ENCODE measurements around the gene GHRH. TPM values are rescaled to one million over a fixed set of nuclear protein-coding genes. Genes with fewer than 3 reads are reported as not detected.

GHRH gene, protein sequence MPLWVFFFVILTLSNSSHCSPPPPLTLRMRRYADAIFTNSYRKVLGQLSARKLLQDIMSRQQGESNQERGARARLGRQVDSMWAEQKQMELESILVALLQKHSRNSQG
- total RNA-seq: not detected

DNA sequence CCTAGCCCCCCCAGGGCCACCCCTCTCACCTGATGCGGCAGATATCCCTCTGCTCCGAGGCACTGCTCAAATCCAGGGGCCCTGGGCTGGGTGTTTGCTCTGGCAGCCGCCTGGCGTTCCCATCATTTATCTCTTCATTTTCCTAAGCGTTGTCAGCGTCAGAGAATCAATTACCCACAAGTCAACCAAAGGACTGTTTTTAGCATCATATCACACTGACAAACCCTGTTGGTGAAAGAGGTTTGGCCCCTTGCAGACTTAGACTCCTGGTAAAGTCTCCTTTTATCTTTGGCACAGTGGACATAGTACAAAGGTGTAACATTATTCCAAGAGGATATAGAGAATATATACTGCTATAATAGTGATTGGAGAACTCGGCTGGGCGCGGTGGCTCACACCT, at the start of gene GHRH:
Gene GHRH, minus strand, starts transcription at position 101 of the 400 bp plus-strand sequence. CDS start 4,925 bp downstream, outside the sequence.
- no peak for DNase-seq

- no peak for DNase-seq
Measured at GRCh38 chr20:37310951-37311350, 49.3 kb upstream of the GHRH start.

- DNase-seq: no peak
Measured at GRCh38 chr20:37309936-37310590, 48.4 kb upstream of the GHRH start.

- DNase-seq: no peak
Measured at GRCh38 chr20:37309290-37309689, 47.7 kb upstream of the GHRH start.

DNA sequence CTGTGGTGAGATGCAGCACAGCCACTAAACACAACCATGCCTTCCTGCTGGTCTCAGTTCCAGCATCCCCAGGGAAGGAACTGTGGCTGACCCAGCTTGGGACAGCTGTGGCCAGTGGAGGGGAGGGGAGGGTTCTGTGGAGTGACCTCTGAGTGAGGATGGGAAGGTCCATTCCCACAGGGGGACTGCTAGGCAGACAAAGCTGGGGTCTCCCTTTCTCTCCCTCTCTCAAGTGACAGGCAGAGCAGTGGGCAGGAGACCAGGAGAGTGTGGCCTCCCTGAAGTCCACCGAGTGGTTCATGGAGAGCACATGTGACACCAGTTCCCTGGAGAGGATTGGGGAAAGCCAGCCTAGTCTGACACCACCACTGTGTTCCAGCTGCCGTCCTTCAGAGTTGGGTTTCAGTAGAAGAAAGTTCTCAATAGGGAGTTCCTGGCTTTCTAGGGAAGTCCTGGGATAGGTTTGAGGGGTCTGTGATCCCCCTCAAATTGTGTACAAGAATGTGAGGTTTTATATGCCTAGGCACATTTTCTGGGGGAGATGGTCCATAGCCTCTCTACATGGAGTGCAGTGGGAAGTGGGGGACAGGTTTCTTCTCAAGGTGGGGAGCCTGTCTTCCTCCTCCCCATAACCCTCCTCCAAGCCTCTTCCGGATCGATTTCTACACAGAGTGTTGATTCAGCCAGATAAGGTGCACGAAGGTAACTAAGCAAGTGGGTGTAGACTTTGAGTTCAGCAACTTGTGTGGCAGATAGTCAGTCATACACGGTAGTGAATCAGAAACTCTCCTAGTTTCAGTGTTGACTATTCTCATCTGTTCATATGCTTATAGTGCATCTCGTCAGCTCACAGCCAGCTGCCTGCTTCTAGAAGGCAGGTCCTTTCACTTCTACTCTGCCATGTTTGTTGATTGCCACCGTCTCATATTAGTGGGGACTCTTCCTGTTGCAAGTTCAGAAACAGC, 46.8 kb upstream of the GHRH start:
- DNase-seq: no peak

- no peak for DNase-seq
Measured at GRCh38 chr20:37305839-37306238, 44.2 kb upstream of the GHRH start.

DNA sequence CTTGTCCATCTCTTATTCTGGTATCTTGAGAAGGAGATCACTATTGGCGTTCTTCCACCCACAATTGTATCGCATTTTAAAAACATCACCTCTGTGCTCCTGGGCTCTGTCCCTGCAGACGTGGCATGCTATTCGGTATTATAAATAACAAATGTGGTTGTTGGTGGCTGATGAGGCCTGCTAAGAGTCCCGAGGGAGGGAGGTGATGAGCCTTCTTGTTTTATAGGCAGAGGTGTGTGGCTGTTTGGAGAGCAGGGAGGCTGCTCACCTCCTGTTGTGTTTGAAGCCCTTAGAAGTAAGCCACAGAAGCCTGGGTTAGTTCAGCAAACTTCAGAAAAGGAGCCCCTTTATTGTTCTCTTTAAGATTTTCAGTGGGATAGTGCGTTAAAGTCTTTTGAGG, 43.5 kb upstream of the GHRH start:
- no peak for DNase-seq

DNA sequence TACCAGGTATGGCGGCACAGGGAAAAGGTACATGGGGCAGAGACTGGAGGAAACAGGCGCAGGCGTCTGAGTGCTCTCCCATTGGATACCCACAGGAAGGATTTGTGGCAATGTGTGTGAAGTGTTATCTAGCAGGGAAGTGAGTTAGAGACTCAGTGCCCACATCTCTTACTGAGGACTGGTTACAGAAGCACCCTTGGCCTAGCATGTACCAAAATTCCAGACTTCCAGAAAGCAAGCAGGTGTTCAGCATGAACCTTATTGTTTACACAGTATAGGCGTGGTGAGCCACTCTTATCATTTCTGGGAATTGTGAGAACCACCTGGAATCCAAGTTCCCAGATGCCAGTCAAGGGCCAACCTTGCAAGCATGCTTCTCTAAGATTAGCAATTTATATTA, 42.0 kb upstream of the GHRH start:
- no peak for DNase-seq

- DNase-seq: no peak
Measured at GRCh38 chr20:37302981-37303380, 41.4 kb upstream of the GHRH start.

DNA sequence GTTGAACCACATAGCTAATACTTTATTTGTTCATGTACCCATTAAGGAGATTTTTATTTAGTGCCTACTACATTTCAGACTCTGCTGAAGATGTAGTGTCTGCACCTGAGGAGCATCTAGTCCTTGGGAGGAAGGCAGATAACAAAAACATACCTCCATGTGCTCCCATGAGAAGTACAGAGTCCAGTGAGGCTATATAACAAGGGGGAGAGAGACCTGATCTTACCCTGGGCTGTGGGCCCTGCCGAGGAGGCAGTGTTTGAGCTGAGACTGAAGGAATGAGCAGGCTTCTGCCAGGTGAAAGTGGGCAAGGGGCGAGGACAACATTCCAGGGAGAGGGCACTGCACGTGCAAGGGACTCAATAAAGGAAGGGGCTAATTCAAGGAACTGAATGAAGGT, 39.9 kb upstream of the GHRH start:
- DNase-seq: no peak

- DNase-seq: no peak
Measured at GRCh38 chr20:37301120-37301519, 39.5 kb upstream of the GHRH start.

- no peak for DNase-seq
Measured at GRCh38 chr20:37299718-37300528, 38.3 kb upstream of the GHRH start.

- DNase-seq: no peak
Measured at GRCh38 chr20:37298190-37298939, 36.8 kb upstream of the GHRH start.

GRCh38 chr20:37297066-37297736, 35.6 kb upstream of the GHRH start:
- no peak for DNase-seq

- no peak for DNase-seq
Measured at GRCh38 chr20:37296371-37296770, 34.8 kb upstream of the GHRH start.

DNA sequence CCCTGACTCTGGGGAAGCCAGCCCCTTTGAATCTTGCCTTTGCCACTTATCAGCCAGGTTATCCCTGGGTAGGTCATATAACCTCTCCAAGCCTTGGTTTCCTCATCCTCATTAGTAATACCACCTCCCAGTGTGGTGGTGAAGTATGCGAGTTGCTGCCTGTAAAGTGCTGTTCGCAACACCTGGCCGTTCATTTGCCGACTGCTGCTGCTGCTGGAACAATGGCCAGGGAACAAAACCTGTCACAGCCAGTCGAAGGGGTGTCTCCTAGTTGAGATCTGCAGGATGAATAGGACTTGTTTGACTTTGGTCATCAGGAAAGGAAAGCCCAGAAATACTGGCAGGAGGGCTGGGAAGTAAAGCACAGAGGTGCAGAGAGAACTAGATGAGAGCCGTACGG, 34.0 kb upstream of the GHRH start:
- no peak for DNase-seq

DNA sequence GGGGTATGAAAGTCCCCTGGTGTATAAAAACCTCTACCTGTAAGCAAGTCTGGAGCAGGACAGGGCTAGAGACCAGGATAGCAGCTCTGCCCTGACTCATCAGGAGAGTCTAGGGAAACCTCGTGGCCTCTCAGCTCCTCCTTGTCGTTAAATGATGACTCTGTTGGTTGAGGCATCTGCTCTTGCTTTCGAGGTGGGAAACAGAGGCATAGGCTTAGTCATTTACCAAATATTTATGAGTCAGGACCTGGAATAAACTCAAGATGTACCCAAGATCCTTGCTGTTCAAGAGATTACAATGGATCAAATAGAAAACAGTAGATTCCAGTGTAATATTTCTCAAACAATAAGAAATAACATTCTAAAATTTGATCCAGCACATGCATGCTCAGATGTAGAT, 33.4 kb upstream of the GHRH start:
- DNase-seq: no peak

DNA sequence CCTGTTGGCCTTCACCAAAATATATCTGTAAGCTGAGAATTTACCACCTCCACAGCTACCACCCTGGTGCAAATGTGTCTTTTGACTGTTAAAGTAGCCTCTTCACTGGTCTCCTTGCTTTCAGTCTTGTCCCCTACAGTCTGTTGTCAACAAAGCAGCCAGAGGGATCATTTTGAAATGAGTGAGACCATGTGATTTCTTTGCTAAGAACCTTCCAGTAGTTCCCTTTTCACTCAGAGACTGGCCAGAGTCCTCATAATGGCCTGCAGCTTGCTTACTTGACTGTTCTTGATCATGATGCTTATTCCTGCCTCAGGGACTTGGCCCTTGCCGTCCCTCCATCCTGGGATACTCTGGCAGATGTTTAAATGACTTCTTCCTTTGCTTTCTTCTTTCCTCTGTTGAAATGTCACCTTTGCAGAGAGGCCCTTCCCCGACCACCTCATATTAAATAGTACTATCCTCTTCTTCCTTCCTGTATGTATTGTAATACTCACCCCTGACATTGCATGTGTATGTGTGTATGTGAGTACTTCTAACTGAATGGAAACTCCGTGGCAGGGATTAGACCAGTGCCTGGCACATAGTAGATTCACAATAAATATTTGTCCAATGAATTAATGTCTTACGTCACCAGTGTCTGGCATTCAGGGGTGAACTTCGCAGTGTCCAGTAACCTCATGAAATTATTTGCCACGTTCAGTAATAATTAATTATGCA, 32.8 kb upstream of the GHRH start:
- DNase-seq: no peak

- no peak for DNase-seq
Measured at GRCh38 chr20:37293301-37293943, 31.8 kb upstream of the GHRH start.

- DNase-seq: no peak
Measured at GRCh38 chr20:37291724-37292126, 30.1 kb upstream of the GHRH start.

Data from occipital lobe (tissue), 2 donors.